ENCODE data around the gene THY1. TPM values are rescaled to one million over a fixed set of nuclear protein-coding genes. Genes with fewer than 3 reads are reported as not detected.
"Not testable (repeated sequence)": the region's sequence is repeated elsewhere in the genome, so short reads cannot be mapped to it uniquely, and the experiment has no call there.

Gene THY1
- polyA plus RNA-seq, 1 donor (not counting 4 experiments of a cell fraction or from before 2014, with no cell fraction given), result 2.4 TPM

GRCh38 chr11:119388103-119388502 lies 34.9 kb downstream of the THY1 start:
- no peaks in the 10 kb centered on the region for H4K20me1 ChIP-seq (ENCODE audit: control insufficient read depth, extremely low read depth, insufficient read depth, low read length)
- DNase-seq (ENCODE audit: low read depth, low spot score), result no peak
- H3K4me3 ChIP-seq (ENCODE audit: control insufficient read depth in 2 of 3, extremely low read depth in 1 of 3, insufficient read depth in 2 of 3, low read depth in 1 of 3, low read length in 3 of 3), result no peak overlapping the region
- H3K79me2 ChIP-seq (ENCODE audit: control insufficient read depth, insufficient read depth, low read length), result no peaks in the 10 kb centered on the region
- TF ChIP-seq, protein P1, sequence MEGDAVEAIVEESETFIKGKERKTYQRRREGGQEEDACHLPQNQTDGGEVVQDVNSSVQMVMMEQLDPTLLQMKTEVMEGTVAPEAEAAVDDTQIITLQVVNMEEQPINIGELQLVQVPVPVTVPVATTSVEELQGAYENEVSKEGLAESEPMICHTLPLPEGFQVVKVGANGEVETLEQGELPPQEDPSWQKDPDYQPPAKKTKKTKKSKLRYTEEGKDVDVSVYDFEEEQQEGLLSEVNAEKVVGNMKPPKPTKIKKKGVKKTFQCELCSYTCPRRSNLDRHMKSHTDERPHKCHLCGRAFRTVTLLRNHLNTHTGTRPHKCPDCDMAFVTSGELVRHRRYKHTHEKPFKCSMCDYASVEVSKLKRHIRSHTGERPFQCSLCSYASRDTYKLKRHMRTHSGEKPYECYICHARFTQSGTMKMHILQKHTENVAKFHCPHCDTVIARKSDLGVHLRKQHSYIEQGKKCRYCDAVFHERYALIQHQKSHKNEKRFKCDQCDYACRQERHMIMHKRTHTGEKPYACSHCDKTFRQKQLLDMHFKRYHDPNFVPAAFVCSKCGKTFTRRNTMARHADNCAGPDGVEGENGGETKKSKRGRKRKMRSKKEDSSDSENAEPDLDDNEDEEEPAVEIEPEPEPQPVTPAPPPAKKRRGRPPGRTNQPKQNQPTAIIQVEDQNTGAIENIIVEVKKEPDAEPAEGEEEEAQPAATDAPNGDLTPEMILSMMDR (optimal IDR thresholded peaks at IDR 0.05 in 1 of 3, IDR thresholded peaks at IDR 0.05 in 1 of 3, conservative IDR thresholded peaks at IDR 0.05 in 1 of 3; ENCODE audit: extremely low read depth in 1 of 3, insufficient read depth in 2 of 3, low read length in 3 of 3), result no peak
- TF ChIP-seq EZH2 (IDR thresholded peaks at IDR 0.05; ENCODE audit: low read length), result no peak
- no peaks in the 10 kb centered on the region for H3K9me1 ChIP-seq (ENCODE audit: control insufficient read depth, extremely low read depth, insufficient read depth, low read length)
- H3K27me3 ChIP-seq (ENCODE audit: control insufficient read depth, extremely low read depth, insufficient read depth, low read length), result peaks cover under 1% of the 10 kb centered on the region
- no peaks in the 10 kb centered on the region for H3K9me3 ChIP-seq (ENCODE audit: control insufficient read depth, low read depth, low read length)
- H3K4me2 ChIP-seq (ENCODE audit: control insufficient read depth, extremely low read depth, insufficient read depth, low read depth, low read length), result no peak overlapping the region
- H2AFZ ChIP-seq (ENCODE audit: control insufficient read depth, low read length), result no peak overlapping the region
- H3K4me1 ChIP-seq (ENCODE audit: control insufficient read depth, extremely low read depth, insufficient read depth, low read length), result no peaks in the 10 kb centered on the region
- dilution Hi-C loops (cut with MboI; ENCODE audit: extremely low pct_ligation_motif_present, low sequenced_read_pairs), result no loop called here
- H3K27ac ChIP-seq (ENCODE audit: control insufficient read depth, insufficient read depth, low read length), result no peak overlapping the region
- no peak for FAIRE-seq
- H3K36me3 ChIP-seq (ENCODE audit: control insufficient read depth in 2 of 2, extremely low read depth in 1 of 2, insufficient read depth in 2 of 2, low read length in 2 of 2), result no peaks in the 10 kb centered on the region
- no peak overlapping the region for H3K9ac ChIP-seq (ENCODE audit: control insufficient read depth, extremely low read depth, insufficient read depth, low read length)

DNA sequence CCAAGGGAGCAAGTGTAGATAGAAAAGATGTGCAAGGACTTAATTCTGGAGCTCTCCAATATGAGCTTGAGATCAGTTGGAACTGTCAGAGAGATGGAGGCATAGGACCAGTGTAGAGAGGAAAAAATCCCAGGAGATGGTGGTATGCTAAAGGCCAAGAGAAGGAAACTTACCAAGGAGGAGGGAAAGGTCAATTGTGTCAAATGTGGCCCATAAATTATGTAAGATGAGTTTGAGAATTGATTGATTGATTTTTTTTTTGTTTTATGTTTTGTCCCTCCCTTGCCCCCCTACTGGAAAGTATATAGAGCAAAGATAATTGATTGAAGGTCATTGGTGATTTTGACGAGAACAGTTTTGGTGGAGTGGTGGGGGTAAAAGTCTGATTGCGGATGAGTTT lies 38.6 kb downstream of the THY1 start:
- peaks cover 3% of the 10 kb centered on the region for H3K27me3 ChIP-seq (ENCODE audit: control insufficient read depth, extremely low read depth, insufficient read depth, low read length)
- H3K4me3 ChIP-seq (ENCODE audit: control insufficient read depth in 2 of 3, extremely low read depth in 1 of 3, insufficient read depth in 2 of 3, low read depth in 1 of 3, low read length in 3 of 3), result no peak overlapping the region
- no peak for DNase-seq (ENCODE audit: low read depth, low spot score)
- H3K79me2 ChIP-seq (ENCODE audit: control insufficient read depth, insufficient read depth, low read length), result no peaks in the 10 kb centered on the region
- TF ChIP-seq, protein P1 (optimal IDR thresholded peaks at IDR 0.05 in 1 of 3, IDR thresholded peaks at IDR 0.05 in 1 of 3, conservative IDR thresholded peaks at IDR 0.05 in 1 of 3; ENCODE audit: extremely low read depth in 1 of 3, insufficient read depth in 2 of 3, low read length in 3 of 3), result no peak
- no peak for TF ChIP-seq EZH2 (IDR thresholded peaks at IDR 0.05; ENCODE audit: low read length)
- no peak overlapping the region for H3K27ac ChIP-seq (ENCODE audit: control insufficient read depth, insufficient read depth, low read length)
- H3K4me1 ChIP-seq (ENCODE audit: control insufficient read depth, extremely low read depth, insufficient read depth, low read length), result peaks cover 11% of the 10 kb centered on the region
- no peak overlapping the region for H3K4me2 ChIP-seq (ENCODE audit: control insufficient read depth, extremely low read depth, insufficient read depth, low read depth, low read length)
- dilution Hi-C loops (cut with MboI; ENCODE audit: extremely low pct_ligation_motif_present, low sequenced_read_pairs), result no loop called here
- no peaks in the 10 kb centered on the region for H3K36me3 ChIP-seq (ENCODE audit: control insufficient read depth in 2 of 2, extremely low read depth in 1 of 2, insufficient read depth in 2 of 2, low read length in 2 of 2)
- no peak overlapping the region for H2AFZ ChIP-seq (ENCODE audit: control insufficient read depth, low read length)
- no peak for FAIRE-seq
- no peaks in the 10 kb centered on the region for H4K20me1 ChIP-seq (ENCODE audit: control insufficient read depth, extremely low read depth, insufficient read depth, low read length)
- no peaks in the 10 kb centered on the region for H3K9me1 ChIP-seq (ENCODE audit: control insufficient read depth, extremely low read depth, insufficient read depth, low read length)
- H3K9me3 ChIP-seq (ENCODE audit: control insufficient read depth, low read depth, low read length), result no peaks in the 10 kb centered on the region
- no peak overlapping the region for H3K9ac ChIP-seq (ENCODE audit: control insufficient read depth, extremely low read depth, insufficient read depth, low read length)

DNA sequence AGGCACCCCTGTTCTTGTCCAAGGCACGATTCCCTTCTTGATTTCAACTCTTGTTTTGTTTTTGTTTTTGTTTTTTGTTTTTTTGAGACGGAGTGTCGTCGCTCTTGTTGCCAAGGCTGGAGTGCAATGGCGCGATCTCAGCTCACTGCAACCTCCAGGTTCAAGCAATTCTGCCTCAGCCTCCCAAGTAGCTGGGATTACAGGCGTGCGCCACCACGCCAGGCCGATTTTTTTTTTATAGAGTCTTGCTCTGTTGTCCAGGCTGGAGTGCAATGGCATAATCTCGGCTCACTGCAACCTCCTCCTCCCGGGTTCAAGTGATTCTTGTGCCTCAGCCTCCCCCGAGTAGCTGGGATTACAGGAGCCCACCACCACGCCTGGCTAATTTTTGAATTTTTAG lies 40.5 kb downstream of the THY1 start:
- H4K20me1 ChIP-seq (ENCODE audit: control insufficient read depth, extremely low read depth, insufficient read depth, low read length); dilution Hi-C loops (cut with MboI; ENCODE audit: extremely low pct_ligation_motif_present, low sequenced_read_pairs); H2AFZ ChIP-seq (ENCODE audit: control insufficient read depth, low read length); H3K9ac ChIP-seq (ENCODE audit: control insufficient read depth, extremely low read depth, insufficient read depth, low read length); FAIRE-seq; H3K9me3 ChIP-seq (ENCODE audit: control insufficient read depth, low read depth, low read length); H3K79me2 ChIP-seq (ENCODE audit: control insufficient read depth, insufficient read depth, low read length); H3K27me3 ChIP-seq (ENCODE audit: control insufficient read depth, extremely low read depth, insufficient read depth, low read length); H3K9me1 ChIP-seq (ENCODE audit: control insufficient read depth, extremely low read depth, insufficient read depth, low read length); H3K27ac ChIP-seq (ENCODE audit: control insufficient read depth, insufficient read depth, low read length); H3K36me3 ChIP-seq (ENCODE audit: control insufficient read depth in 2 of 2, extremely low read depth in 1 of 2, insufficient read depth in 2 of 2, low read length in 2 of 2); DNase-seq (ENCODE audit: low read depth, low spot score): not testable (repeated sequence)
- peak overlapping the region; percentile 96 for H3K4me2 ChIP-seq (ENCODE audit: control insufficient read depth, extremely low read depth, insufficient read depth, low read depth, low read length)
- peaks cover 20% of the 10 kb centered on the region for H3K4me1 ChIP-seq (ENCODE audit: control insufficient read depth, extremely low read depth, insufficient read depth, low read length)
- H3K4me3 ChIP-seq (ENCODE audit: control insufficient read depth in 2 of 3, extremely low read depth in 1 of 3, insufficient read depth in 2 of 3, low read depth in 1 of 3, low read length in 3 of 3), result peak overlapping the region in 1 of 3 experiments; percentile 75

Data from keratinocyte (primary cell).